Breast epithelium (tissue), 3 donors: ENCODE results near the gene AP3M1.

Source experiments
- POLR2A ChIP-seq: fragments of 450-650 bp; IDR thresholded peaks from one replicate; pipeline ENCODE4 v1.6.1; 2016; ENCODE audit warnings: antibody characterized with exemption, mild to moderate bottlenecking, moderate library complexity
- POLR2AphosphoS5 ChIP-seq, 3 donors: sonication (generic); formaldehyde crosslinking; IDR thresholded peaks; one replicate each; pipeline ENCODE4 v1.6.1; 2017; ENCODE audit warnings: antibody characterized with exemption in 3 of 3
- TF ChIP-seq, protein P1 (sequence below), 3 donors: fragments of 450-650 bp; IDR thresholded peaks; one replicate each; pipeline ENCODE4 v1.5.1; 2016 to 2017; ENCODE audit warnings: antibody characterized with exemption in 3 of 3, mild to moderate bottlenecking in 3 of 3, moderate library complexity in 3 of 3

- TF ChIP-seq, protein P1, sequence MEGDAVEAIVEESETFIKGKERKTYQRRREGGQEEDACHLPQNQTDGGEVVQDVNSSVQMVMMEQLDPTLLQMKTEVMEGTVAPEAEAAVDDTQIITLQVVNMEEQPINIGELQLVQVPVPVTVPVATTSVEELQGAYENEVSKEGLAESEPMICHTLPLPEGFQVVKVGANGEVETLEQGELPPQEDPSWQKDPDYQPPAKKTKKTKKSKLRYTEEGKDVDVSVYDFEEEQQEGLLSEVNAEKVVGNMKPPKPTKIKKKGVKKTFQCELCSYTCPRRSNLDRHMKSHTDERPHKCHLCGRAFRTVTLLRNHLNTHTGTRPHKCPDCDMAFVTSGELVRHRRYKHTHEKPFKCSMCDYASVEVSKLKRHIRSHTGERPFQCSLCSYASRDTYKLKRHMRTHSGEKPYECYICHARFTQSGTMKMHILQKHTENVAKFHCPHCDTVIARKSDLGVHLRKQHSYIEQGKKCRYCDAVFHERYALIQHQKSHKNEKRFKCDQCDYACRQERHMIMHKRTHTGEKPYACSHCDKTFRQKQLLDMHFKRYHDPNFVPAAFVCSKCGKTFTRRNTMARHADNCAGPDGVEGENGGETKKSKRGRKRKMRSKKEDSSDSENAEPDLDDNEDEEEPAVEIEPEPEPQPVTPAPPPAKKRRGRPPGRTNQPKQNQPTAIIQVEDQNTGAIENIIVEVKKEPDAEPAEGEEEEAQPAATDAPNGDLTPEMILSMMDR (IDR thresholded peaks at IDR 0.05) = peak in 1 of 3 donors; percentile 68
- TF ChIP-seq POLR2A = no peak
- peak in 2 of 3 donors; percentile 8 to 18 for TF ChIP-seq POLR2AphosphoS5 (IDR thresholded peaks at IDR 0.05)
Observed at GRCh38 chr10:74150990-74151878, 606 bp upstream of the AP3M1 start, which contains the start of gene ADK.
